PC-3 (cell line): Measurements from ENCODE around the gene PTGES3. TPM values are rescaled to one million over a fixed set of nuclear protein-coding genes. Genes with fewer than 3 reads are reported as not detected.

Experiments
- ATAC-seq: fragments of 200-7000 bp; cut with Tn5 transposase; 2 replicates; pipeline ENCODE4 v1.9.1; 2020; ENCODE audit warnings: mild to moderate bottlenecking, moderate library complexity
- BruUV-seq: library from RNA; stranded (reverse); fragments of 400-500 nt; replicated peaks from 2 replicates; lab custom pipeline; 2021; lab: Mats Ljungman, UMichigan
- CTCF ChIA-PET: fragments of 300-600 bp; sonication (Branson Sonifier 250); formaldehyde crosslinking; loops from one replicate; lab custom pipeline; 2022; ENCODE audit warnings: antibody characterized with exemption; lab: Charles Lee
- POLR2A ChIA-PET: fragments of 300-600 bp; sonication (Branson Sonifier 250); formaldehyde crosslinking; loops from one replicate; lab custom pipeline; 2022; ENCODE audit warnings: antibody characterized with exemption; ENCODE audit not compliant: unreplicated experiment; lab: Charles Lee
- DNase-seq: peaks from one replicate; pipeline ENCODE4 v3.0.0-alpha.2; 2015
- H2AFZ ChIP-seq: fragments of 300-600 bp; sonication (generic); 2 replicates; pipeline ENCODE4 v1.6.0; 2016; ENCODE audit warnings: antibody characterized with exemption, low read length
- H3F3A ChIP-seq: fragments of 300-600 bp; sonication (generic); one replicate; pipeline ENCODE4 v1.6.0; 2017; ENCODE audit warnings: antibody characterized with exemption, low read length, control low read depth, mild to moderate bottlenecking; ENCODE audit not compliant: unreplicated experiment
- H3K27ac ChIP-seq: fragments of 300-600 bp; sonication (generic); 2 replicates; pipeline ENCODE4 v1.5.1; 2016; ENCODE audit warnings: mild to moderate bottlenecking, low read length
- H3K27me3 ChIP-seq: fragments of 300-600 bp; sonication (generic); 2 replicates; pipeline ENCODE4 v1.6.1; 2016; ENCODE audit warnings: low read length, mixed read lengths
- H3K36me3 ChIP-seq: fragments of 300-600 bp; sonication (generic); 2 replicates; pipeline ENCODE4 v1.6.1; 2016; ENCODE audit warnings: low read depth, mixed run types, low read length, mixed read lengths
- H3K4me1 ChIP-seq: fragments of 300-600 bp; sonication (generic); 2 replicates; pipeline ENCODE4 v1.5.1; 2016; ENCODE audit warnings: low read length; ENCODE audit not compliant: insufficient read depth
- H3K4me2 ChIP-seq: fragments of 300-600 bp; sonication (generic); 2 replicates; pipeline ENCODE4 v1.6.0; 2016; ENCODE audit warnings: low read length
- H3K4me3 ChIP-seq: fragments of 300-600 bp; sonication (generic); 2 replicates; pipeline ENCODE4 v1.5.1; 2016; ENCODE audit warnings: mild to moderate bottlenecking, low read length, mixed read lengths
- H3K79me2 ChIP-seq: fragments of 300-600 bp; sonication (generic); 2 replicates; pipeline ENCODE4 v1.6.1; 2017; ENCODE audit warnings: low read length, mixed read lengths
- H3K9ac ChIP-seq: fragments of 300-600 bp; sonication (generic); 2 replicates; pipeline ENCODE4 v1.6.0; 2016; ENCODE audit warnings: mild to moderate bottlenecking, low read length
- H3K9me2 ChIP-seq: fragments of 300-600 bp; sonication (generic); replicated peaks from 2 replicates; pipeline ENCODE4 v1.6.1; 2016; ENCODE audit warnings: mixed run types, low read length, mixed read lengths
- H3K9me3 ChIP-seq: fragments of 300-600 bp; sonication (generic); 2 replicates; pipeline ENCODE4 v1.6.1; 2016; ENCODE audit warnings: low read length, mixed read lengths
- H4K20me1 ChIP-seq: fragments of 300-600 bp; sonication (generic); 2 replicates; pipeline ENCODE4 v1.6.1; 2016; ENCODE audit warnings: low read length, mixed read lengths
- EZH2 ChIP-seq: fragments of 300-600 bp; sonication (generic); IDR thresholded peaks from one replicate; pipeline ENCODE4 v1.6.1; 2017; ENCODE audit warnings: antibody characterized with exemption, mild to moderate bottlenecking, low read length; ENCODE audit not compliant: unreplicated experiment
- EZH2phosphoT487 ChIP-seq: fragments of 300-600 bp; sonication (generic); IDR thresholded peaks from 2 replicates; pipeline ENCODE4 v1.6.1; 2018; ENCODE audit warnings: mild to moderate bottlenecking, antibody characterized with exemption, low read length, borderline replicate concordance
- intact Hi-C: fragments of 100-400 bp; cut with micrococcal nuclease; formaldehyde crosslinking; loops from 2 replicates; pipeline ENCODE4 v1.9.0; 2023
- total RNA-seq: library from RNA; depleted of rRNA; stranded (reverse); fragments of >200 nt; gene quantifications from 2 replicates; pipeline ENCODE4 v1.2.3, GENCODE V29; 2014
- TF ChIP-seq, protein P1 (sequence below): fragments of 300-600 bp; sonication (generic); conservative IDR thresholded peaks from 2 replicates; pipeline ENCODE4 v1.5.1; 2017; ENCODE audit warnings: antibody characterized with exemption, low read depth, mild to moderate bottlenecking, low read length

PTGES3 gene
- total RNA-seq, 1 experiment from 2014 or later: 165 TPM

DNA sequence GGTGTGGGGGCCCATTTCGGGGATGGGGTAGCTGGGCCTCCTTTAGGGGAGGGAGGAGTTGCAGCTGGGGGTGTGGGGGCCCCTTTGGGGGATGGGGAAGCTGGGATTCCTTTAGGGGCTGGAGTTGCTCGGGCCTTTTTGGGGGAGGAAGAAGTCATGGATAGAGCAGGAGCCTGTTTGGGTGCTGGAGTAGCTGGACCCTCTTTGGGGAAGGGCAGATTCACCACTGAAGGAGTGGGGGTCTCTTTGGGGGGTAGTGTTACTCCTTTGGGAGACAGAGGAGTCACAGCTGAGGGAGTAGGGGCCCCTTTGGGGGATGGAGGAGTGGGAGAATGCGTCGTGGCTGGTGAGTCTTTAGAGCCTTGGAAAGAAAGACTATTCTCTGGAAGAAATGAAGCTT is 30.6 kb upstream of the PTGES3 start:
- DNase-seq (no peak), ATAC-seq (no peak)
- peaks cover 88% of the 10 kb centered on the region for H4K20me1 ChIP-seq
- peaks cover 73% of the 10 kb centered on the region for H3K36me3 ChIP-seq
- peaks cover 32% of the 10 kb centered on the region for H3K4me1 ChIP-seq
- peaks cover 97% of the 10 kb centered on the region for H3K79me2 ChIP-seq
- ChIA-PET POLR2A (interaction anchor here (0.6 kb wide), 1 partner anchor 30 kb away, joined by 6 read pairs; no protein-coding TSS in a partner anchor), CTCF (no interaction called here)
- H3K27me3 ChIP-seq: no peaks in the 10 kb centered on the region
- H3K9me2 ChIP-seq: no peaks in the 10 kb centered on the region
- H3K27ac ChIP-seq: no peak overlapping the region
- no peak for TF ChIP-seq EZH2phosphoT487
- TF ChIP-seq, protein P1, sequence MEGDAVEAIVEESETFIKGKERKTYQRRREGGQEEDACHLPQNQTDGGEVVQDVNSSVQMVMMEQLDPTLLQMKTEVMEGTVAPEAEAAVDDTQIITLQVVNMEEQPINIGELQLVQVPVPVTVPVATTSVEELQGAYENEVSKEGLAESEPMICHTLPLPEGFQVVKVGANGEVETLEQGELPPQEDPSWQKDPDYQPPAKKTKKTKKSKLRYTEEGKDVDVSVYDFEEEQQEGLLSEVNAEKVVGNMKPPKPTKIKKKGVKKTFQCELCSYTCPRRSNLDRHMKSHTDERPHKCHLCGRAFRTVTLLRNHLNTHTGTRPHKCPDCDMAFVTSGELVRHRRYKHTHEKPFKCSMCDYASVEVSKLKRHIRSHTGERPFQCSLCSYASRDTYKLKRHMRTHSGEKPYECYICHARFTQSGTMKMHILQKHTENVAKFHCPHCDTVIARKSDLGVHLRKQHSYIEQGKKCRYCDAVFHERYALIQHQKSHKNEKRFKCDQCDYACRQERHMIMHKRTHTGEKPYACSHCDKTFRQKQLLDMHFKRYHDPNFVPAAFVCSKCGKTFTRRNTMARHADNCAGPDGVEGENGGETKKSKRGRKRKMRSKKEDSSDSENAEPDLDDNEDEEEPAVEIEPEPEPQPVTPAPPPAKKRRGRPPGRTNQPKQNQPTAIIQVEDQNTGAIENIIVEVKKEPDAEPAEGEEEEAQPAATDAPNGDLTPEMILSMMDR: no peak
- no peak for TF ChIP-seq EZH2
- intact Hi-C loops: no loop called here
- H3K9me3 ChIP-seq: no peaks in the 10 kb centered on the region
- H2AFZ ChIP-seq: no peak overlapping the region
- no peak overlapping the region for H3K4me3 ChIP-seq
- no peak overlapping the region for H3K9ac ChIP-seq
- no peak overlapping the region for H3K4me2 ChIP-seq
- no TSS peak for BruUV-seq
- peaks cover 7% of the 10 kb centered on the region for H3F3A ChIP-seq

DNA sequence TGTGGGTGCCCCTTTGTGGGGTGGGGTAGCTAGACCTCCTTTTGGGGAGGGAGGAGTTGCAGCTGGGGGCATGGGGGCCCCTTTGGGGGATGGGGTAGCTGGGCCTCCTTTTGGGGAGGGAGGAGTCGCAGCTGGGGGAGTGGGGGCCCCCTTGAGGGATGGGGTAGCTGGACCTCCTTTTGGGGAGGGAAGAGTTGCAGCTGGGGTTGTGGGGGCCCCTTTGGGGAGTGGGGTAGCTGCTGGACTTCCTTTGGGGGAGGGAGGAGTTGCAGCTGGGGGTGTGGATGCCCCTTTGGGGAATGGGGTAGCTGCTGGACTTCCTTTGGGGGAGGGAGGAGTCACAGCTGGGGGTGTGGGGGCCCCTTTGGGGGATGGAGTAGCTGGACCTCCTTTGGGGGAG is 30.1 kb upstream of the PTGES3 start:
- no peak overlapping the region for H3K4me2 ChIP-seq
- H3K36me3 ChIP-seq: peaks cover 73% of the 10 kb centered on the region
- H2AFZ ChIP-seq: no peak overlapping the region
- H3K79me2 ChIP-seq: peaks cover 92% of the 10 kb centered on the region
- H4K20me1 ChIP-seq: peaks cover 88% of the 10 kb centered on the region
- H3F3A ChIP-seq: peaks cover 7% of the 10 kb centered on the region
- ChIA-PET POLR2A (no interaction called here), CTCF (no interaction called here)
- intact Hi-C loops: no loop called here
- H3K9ac ChIP-seq: no peak overlapping the region
- DNase-seq (no peak), ATAC-seq (no peak)
- no peak overlapping the region for H3K27ac ChIP-seq
- no peaks in the 10 kb centered on the region for H3K9me3 ChIP-seq
- H3K4me1 ChIP-seq: peaks cover 28% of the 10 kb centered on the region
- no TSS peak for BruUV-seq
- TF ChIP-seq, protein P1: no peak
- TF ChIP-seq EZH2phosphoT487 (no peak), EZH2 (no peak)
- no peaks in the 10 kb centered on the region for H3K9me2 ChIP-seq
- H3K4me3 ChIP-seq: no peak overlapping the region
- H3K27me3 ChIP-seq: no peaks in the 10 kb centered on the region

DNA sequence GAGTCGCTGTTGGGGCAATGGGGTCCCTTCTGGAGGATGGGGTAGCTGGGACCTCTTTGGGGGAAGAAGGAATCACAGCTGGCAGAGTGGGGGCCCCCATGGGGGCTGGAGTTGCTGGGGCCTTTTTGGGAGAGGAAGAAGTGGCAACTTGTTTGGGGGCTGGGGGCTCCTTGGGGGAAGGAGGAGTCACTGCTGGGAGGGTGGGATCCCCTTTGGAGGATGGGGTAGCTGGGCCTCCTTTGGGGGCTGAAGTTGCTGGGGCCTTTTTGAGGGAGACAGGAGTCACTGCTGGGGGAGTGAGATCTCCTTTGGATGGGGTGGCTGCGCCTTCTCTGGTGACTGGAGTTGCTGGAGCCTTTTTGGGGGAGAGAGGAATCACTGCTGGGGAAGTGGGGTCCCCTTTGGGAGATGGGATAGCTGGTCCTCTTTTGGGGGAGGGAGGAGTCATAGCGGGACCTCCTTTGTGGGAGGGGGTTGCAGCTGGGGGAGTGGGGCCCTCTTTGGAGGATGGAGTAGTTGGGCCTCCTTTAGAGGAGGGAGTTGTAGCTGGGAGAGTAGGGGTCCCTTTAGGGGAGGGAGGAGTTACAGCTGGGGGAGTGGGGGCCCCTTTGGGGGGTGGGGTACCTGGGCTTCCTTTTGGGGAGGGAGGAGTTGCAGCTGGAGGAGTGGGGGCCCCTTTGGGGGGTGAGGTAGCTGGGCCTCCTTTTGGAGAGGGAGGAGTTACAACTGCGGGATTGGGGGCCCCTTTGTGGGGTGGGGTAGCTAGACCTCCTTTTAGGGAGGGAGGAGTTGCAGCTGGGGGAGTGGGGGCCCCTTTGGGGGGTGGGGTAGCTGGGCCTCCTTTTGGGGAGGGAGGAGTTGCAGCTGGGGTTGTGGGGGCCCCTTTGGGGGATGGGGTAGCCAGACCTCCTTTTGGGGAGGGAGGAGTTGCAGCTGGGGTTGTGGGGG is 29.1 kb upstream of the PTGES3 start:
- peaks cover 76% of the 10 kb centered on the region for H3K36me3 ChIP-seq
- H3K9me2 ChIP-seq: no peaks in the 10 kb centered on the region
- no peaks in the 10 kb centered on the region for H3K9me3 ChIP-seq
- no peak overlapping the region for H2AFZ ChIP-seq
- peaks cover 82% of the 10 kb centered on the region for H4K20me1 ChIP-seq
- no peak overlapping the region for H3K27ac ChIP-seq
- CTCF ChIA-PET: no interaction called here
- DNase-seq (no peak), ATAC-seq (no peak)
- no peak overlapping the region for H3K9ac ChIP-seq
- BruUV-seq: no TSS peak
- H3K4me1 ChIP-seq: peaks cover 20% of the 10 kb centered on the region
- H3K4me3 ChIP-seq: no peak overlapping the region
- H3F3A ChIP-seq: peaks cover 7% of the 10 kb centered on the region
- H3K27me3 ChIP-seq: no peaks in the 10 kb centered on the region
- H3K4me2 ChIP-seq: no peak overlapping the region
- peaks cover 83% of the 10 kb centered on the region for H3K79me2 ChIP-seq
- intact Hi-C loops: no loop called here
- POLR2A ChIA-PET: no interaction called here
- TF ChIP-seq, protein P1: no peak
- TF ChIP-seq EZH2phosphoT487: no peak
- no peak for TF ChIP-seq EZH2
